HG02798 (cell line): Measurements from ENCODE around the gene KAZN.

Source experiments
- ATAC-seq: cut with Tn5 transposase; IDR thresholded peaks from one replicate; pipeline ENCODE4 v1.9.1; 2021; ENCODE audit warnings: mild to moderate bottlenecking; ENCODE audit not compliant: unreplicated experiment, poor library complexity

Gene KAZN

GRCh38 chr1:14610761-14611160, 12.3 kb downstream of the KAZN start:
- no peak for ATAC-seq

GRCh38 chr1:14611792-14612191, 13.3 kb downstream of the KAZN start:
- ATAC-seq, result no peak

GRCh38 chr1:14612256-14612655, 13.8 kb downstream of the KAZN start:
- ATAC-seq, result no peak

GRCh38 chr1:14613926-14614325, 15.4 kb downstream of the KAZN start:
- ATAC-seq, result no peak

- no peak for ATAC-seq
Measured at GRCh38 chr1:14614341-14614740, 15.9 kb downstream of the KAZN start.

- no peak for ATAC-seq
Measured at GRCh38 chr1:14615549-14616218, 17.2 kb downstream of the KAZN start.

- ATAC-seq, result no peak
Measured at GRCh38 chr1:14616632-14617396, 18.3 kb downstream of the KAZN start.

- no peak for ATAC-seq
Measured at GRCh38 chr1:14617791-14618190, 19.3 kb downstream of the KAZN start.

GRCh38 chr1:14620941-14621340, 22.5 kb downstream of the KAZN start:
- ATAC-seq, result no peak

- ATAC-seq, result no peak
Measured at GRCh38 chr1:14623090-14623489, 24.6 kb downstream of the KAZN start.

- ATAC-seq, result no peak
Measured at GRCh38 chr1:14624941-14625340, 26.5 kb downstream of the KAZN start.

- no peak for ATAC-seq
Measured at GRCh38 chr1:14625572-14625971, 27.1 kb downstream of the KAZN start.

- no peak for ATAC-seq
Measured at GRCh38 chr1:14625996-14626395, 27.5 kb downstream of the KAZN start.

- no peak for ATAC-seq
Measured at GRCh38 chr1:14626869-14627607, 28.6 kb downstream of the KAZN start.

GRCh38 chr1:14627608-14628489, 29.4 kb downstream of the KAZN start:
- ATAC-seq, result no peak

GRCh38 chr1:14629363-14630014, 31.0 kb downstream of the KAZN start:
- no peak for ATAC-seq

GRCh38 chr1:14630986-14631385, 32.5 kb downstream of the KAZN start:
- ATAC-seq, result no peak

- ATAC-seq, result no peak
Measured at GRCh38 chr1:14631421-14631820, 32.9 kb downstream of the KAZN start.

GRCh38 chr1:14634486-14634885, 36.0 kb downstream of the KAZN start:
- no peak for ATAC-seq

- ATAC-seq, result no peak
Measured at GRCh38 chr1:14635421-14635820, 36.9 kb downstream of the KAZN start.
